ENCODE results near the gene BSND.

BSND gene

DNA sequence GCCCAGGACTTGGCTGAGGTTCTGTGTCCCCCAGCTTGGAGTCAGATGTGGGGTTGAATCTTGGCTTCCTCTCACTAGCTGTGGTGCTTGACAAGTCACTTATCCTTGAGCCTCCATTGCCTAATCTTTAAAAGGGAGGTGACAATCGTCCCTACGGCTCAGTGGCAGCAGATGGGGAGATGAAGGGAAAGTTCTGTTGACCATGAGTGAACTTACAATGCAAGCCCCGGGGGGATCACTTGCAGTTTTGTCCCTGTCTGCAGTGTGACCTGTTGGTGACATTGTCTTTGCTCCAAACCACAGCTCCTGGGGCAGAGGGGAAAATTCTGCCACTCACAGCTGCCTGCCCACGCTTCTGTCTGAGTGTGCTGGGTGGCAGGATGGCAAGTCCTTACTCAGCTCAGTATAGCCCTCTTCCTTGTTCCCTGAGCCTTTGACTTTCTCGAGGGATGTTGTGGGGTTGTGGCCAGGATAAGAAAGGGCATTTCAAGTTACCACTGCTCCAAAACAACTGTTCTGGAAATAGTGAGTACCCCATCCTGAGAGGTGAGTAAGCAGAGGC lies 42.3 kb downstream of the BSND start:
- no peak overlapping the region for H3K27ac ChIP-seq
- TF ChIP-seq, protein P1, sequence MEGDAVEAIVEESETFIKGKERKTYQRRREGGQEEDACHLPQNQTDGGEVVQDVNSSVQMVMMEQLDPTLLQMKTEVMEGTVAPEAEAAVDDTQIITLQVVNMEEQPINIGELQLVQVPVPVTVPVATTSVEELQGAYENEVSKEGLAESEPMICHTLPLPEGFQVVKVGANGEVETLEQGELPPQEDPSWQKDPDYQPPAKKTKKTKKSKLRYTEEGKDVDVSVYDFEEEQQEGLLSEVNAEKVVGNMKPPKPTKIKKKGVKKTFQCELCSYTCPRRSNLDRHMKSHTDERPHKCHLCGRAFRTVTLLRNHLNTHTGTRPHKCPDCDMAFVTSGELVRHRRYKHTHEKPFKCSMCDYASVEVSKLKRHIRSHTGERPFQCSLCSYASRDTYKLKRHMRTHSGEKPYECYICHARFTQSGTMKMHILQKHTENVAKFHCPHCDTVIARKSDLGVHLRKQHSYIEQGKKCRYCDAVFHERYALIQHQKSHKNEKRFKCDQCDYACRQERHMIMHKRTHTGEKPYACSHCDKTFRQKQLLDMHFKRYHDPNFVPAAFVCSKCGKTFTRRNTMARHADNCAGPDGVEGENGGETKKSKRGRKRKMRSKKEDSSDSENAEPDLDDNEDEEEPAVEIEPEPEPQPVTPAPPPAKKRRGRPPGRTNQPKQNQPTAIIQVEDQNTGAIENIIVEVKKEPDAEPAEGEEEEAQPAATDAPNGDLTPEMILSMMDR (IDR thresholded peaks at IDR 0.05): no peak
- no peak overlapping the region for H3K4me3 ChIP-seq
- no peak for DNase-seq (ENCODE audit: low spot score)

DNA sequence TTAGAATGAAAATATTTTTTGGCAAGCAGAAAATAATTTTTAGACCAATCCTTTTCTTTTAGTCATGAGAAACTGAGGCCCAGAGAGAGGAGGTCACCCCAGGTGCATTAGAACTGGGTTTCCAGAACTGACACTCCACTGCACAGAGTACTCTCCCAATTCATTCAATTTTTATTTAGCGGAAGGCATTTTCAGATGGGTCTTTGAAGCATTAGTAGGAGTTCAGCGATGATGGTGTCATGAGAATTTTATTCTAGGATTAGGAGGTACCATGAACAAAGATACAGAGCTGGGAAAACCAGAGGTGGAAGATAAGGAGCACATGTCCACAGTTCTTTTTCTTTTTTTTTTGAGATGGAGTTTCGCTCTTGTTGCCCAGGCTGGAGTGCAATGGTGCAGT lies 42.9 kb downstream of the BSND start:
- TF ChIP-seq, protein P1 (IDR thresholded peaks at IDR 0.05): no peak
- H3K4me3 ChIP-seq: no peak overlapping the region
- H3K27ac ChIP-seq: no peak overlapping the region
- no peak for DNase-seq (ENCODE audit: low spot score)

DNA sequence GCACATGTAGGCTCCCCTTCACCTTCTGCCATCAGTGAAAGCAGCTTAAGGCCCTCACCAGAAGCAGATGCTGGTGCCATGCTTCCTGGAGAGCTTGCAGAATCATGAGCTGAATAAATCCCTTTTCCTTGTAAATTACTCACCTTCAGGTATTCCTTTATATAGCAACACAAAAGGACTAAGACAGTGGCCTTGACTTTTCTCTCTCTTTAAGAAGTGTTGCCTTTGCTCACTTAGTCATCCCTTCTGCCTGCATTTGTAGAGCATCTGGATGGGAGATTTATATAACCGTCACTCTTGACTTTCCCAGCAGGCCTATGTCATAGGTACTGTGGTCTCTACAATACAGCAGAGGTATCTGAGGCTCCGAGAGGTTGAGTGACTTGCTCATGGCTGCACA lies 44.3 kb downstream of the BSND start:
- Histone ChIP-seq H3K27ac (no peak overlapping the region), H3K4me3 (no peak overlapping the region)
- TF ChIP-seq, protein P1 (IDR thresholded peaks at IDR 0.05): no peak
- no peak for DNase-seq (ENCODE audit: low spot score)

DNA sequence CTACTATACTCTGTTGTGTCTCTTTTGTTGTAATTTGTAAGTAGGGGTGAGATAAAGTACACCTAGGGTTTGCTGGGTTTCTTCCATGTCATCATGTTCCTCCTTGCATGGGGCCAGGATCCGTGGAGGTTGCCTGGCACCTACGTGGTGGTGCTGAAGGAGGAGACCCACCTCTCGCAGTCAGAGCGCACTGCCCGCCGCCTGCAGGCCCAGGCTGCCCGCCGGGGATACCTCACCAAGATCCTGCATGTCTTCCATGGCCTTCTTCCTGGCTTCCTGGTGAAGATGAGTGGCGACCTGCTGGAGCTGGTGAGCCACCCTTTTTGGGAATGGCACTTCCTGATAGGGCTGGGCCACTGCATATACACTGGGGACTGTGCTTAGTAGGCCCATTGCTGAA lies 45.0 kb downstream of the BSND start:
- TF ChIP-seq, protein P1 (IDR thresholded peaks at IDR 0.05): no peak
- no peak for DNase-seq (ENCODE audit: low spot score)
- H3K4me3 ChIP-seq: no peak overlapping the region
- no peak overlapping the region for H3K27ac ChIP-seq

DNA sequence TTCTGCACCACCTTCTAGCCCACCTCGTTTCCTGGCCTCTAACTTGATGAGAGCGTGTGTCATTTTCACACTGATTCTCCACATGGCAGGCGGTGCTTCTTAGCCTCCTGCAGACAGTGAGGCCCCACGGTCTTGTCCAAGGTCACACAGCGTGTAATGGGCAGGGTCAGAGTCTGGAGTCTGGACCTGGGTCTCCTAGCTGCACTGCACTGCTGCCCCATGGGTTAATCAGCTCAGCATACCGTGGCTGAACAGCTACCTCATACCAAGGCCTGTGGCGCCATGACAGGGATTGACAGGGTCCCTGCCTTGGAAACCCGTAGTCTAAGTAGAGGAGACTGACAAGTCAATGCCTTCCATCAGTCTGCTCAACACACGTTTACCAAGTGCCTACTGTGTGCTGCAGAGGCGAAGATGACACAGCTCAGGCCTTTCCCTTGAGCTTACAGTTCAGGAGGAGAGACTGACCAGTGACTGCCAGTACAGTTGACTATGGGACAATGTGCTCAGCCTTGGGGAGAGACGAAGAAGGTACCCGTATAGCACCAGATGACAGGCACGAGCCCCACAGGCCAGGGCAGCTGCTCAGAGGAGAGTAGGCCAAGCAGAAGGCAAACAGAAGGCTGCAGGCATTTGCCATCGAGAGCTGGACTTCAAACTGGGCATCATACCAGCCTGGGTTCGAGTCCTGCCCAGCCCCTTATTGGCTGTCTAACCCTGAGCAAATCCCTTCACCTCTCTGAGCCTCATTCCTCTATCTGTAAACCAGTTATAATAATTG lies 46.1 kb downstream of the BSND start:
- TF ChIP-seq, protein P1 (IDR thresholded peaks at IDR 0.05): no peak
- no peak for DNase-seq (ENCODE audit: low spot score)
- Histone ChIP-seq H3K4me3 (no peak overlapping the region), H3K27ac (no peak overlapping the region)

DNA sequence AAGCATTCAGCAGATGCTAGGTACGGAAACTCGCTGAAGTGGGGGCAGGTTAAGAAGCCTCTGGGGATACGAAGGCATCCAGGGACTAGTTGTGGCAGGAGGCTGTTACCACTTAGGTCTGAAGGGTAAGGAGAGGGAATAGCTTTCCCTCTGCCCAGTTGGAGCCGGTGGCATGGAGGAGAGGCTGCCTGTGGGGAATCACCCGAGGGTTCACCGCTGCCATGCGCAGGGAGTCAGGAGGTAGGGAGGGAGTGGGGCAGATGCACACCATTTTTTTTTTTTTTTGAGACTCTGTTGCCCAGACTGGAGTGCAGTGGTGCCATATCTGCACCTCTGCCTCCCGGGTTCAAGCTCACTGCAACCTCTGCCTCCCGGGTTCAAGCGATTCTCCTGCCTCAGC lies 46.7 kb downstream of the BSND start:
- no peak overlapping the region for H3K27ac ChIP-seq
- H3K4me3 ChIP-seq: no peak overlapping the region
- TF ChIP-seq, protein P1 (IDR thresholded peaks at IDR 0.05): no peak
- DNase-seq (ENCODE audit: low spot score): no peak

DNA sequence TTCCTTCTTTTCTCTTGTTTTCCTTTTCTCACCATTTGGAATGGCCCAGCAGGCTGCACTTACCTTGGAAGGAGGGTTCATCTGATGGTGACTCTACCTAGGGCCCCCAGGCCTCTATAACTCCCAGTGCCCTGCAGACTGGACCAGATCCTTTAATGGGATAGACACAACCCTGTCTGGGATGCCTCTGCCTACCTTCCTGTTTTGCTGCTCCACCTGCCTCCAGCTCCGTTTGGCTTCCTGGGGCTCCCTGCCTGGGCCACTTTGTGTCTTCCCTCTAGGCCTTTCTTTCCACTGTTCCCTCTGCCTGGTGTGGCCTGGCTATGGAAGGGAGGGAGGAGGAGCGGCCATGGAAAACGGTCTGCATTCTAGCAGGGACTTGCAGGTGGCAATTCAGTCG lies 48.1 kb downstream of the BSND start:
- Histone ChIP-seq H3K27ac (no peak overlapping the region), H3K4me3 (no peak overlapping the region)
- no peak for DNase-seq (ENCODE audit: low spot score)
- TF ChIP-seq, protein P1 (IDR thresholded peaks at IDR 0.05): no peak
